NCI-H1092 treated with DMSO at 0.1 percent for 48 hours (cell line): ENCODE measurements around the gene ANO2.

ENCODE experiments used
- DNase-seq: peaks from one replicate; lab custom pipeline; 2025; lab: John Stamatoyannopoulos, UW

The ANO2 gene

DNA sequence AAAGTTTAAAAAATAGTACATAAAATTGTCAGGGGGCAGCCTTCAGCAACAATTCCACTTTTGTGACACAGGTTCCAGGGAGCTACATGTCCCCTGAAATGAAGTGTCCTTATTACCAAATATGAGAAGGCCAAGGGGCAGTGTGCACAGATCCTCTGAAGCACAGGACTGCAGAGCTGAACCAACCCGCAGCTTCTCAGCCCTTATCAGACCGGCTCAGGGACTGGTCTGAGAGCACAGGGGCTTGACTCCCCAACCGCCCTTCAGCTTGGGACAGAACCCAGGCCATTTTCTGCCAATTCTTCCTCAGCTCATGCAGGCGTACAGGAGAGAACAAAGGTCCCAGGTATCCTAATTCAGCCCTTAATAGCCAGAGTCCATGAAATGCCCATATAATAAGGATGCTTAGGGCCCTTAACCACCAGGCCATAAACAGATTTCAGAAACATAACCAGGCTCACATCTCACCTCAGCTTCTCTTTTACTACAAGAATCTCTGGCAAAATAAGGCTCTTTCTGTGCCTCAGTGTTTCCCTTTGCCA lies 221.3 kb downstream of the ANO2 start:
- no peak for DNase-seq

DNA sequence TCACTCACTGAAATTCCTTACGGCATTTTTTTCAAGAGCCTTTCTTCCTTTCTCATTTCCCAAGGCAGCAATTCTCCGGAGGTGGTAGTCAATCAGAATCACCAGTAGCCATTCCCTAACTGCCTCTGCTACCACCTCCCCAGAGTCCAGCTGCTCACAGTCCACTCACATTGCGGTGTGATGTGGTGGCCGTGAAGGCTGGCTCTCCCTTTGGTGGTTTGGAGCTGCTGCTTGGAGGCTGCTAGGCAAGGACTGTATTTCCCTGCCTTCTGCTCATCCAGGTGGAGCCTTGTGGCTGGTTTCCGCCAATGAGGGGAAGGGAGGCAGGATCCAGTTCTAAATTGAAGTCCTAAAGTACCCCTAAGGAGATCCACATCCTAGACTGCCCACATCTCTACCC lies 222.0 kb downstream of the ANO2 start:
- DNase-seq: no peak

GRCh38 chr12:5720381-5721005 lies 224.6 kb downstream of the ANO2 start:
- no peak for DNase-seq

DNA sequence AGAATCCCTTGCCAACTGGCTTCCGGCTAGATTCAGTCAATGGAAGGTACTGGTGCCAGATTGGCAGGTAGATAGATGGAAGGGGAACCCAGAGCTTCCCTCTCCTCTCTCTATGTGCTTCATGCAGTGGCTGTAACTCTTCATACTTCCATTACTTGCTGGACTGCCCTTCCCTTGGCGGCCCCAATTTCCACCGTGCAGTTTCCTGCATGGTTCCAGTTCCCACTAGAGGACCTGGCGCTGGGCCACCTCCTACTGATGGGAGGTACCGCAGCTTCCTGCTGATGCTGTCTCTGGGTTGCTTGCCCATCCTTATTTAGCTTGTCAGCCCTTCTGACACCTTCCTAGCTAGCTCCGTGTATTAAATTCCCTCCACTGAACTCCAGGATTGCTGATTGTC lies 226.4 kb downstream of the ANO2 start:
- DNase-seq: no peak

DNA sequence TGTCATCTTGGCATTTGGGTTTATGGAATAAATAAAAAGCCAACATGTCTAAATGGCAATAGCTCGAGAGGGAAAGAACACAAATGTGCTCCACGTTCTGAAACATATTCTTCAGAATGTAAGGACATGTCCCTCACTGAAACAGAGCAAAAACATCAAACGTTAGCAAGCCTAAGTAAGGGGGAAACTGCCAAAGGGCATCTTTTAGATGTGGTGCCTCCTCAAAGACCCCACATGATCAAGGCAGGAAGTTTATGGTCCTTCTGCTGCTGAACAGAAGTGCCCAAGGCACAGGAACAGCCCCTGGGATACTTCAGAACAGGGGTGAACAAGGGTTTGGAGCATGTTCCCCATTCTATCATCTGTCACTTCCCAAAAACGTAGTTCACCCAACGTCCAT lies 227.0 kb downstream of the ANO2 start:
- DNase-seq: no peak

- DNase-seq: no peak
Observed at GRCh38 chr12:5716976-5717375, 228.1 kb downstream of the ANO2 start.

GRCh38 chr12:5716201-5716600 lies 228.9 kb downstream of the ANO2 start:
- DNase-seq: no peak

GRCh38 chr12:5715021-5715420 lies 230.0 kb downstream of the ANO2 start:
- DNase-seq: no peak

DNA sequence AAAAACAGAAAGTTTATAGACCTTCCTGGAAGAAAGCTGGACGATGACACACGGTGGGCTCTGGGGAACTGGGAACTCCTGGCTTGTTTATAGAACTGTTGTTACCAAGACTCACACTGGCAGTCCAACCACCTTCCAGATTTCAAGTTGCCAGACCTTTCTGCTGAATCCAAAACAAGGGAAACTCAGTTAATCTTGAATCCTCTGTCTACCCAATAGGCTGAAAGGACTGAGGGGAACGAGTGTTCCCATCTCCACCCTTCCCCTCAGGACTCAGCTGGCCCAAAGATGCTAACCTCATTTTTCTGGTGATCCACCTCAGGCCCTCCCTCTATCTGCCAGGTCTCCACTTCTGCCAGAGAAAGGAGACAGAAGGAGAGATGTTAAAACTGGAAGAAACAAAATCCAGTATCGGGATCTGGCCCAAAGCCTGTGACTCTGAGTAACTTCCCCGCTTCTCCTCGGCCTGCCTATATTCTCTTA lies 231.4 kb downstream of the ANO2 start:
- DNase-seq: no peak

GRCh38 chr12:5710260-5710878 lies 234.7 kb downstream of the ANO2 start:
- DNase-seq: no peak

GRCh38 chr12:5708371-5708770 lies 236.7 kb downstream of the ANO2 start:
- no peak for DNase-seq

- DNase-seq: no peak
Observed at GRCh38 chr12:5706247-5706646, 238.8 kb downstream of the ANO2 start.

DNA sequence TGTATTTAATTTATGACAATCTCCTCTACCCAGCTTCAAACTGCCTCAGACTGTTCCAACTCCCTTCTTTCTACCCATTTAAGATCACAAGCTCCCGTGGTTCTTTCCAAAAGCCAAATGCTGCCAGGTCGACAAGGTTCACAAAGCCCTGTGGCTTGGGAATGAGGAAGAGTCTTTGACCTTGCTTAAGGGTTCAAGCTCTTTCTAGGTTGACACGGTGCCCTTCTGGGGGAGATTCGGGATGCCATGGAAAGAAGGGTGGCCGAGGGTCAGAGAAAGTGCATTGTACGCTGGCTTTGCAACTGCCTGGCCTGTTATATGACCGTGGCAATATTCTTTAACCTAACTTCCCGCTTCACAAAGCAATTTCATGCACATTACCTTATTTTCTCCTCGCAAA lies 239.3 kb downstream of the ANO2 start:
- DNase-seq: no peak

DNA sequence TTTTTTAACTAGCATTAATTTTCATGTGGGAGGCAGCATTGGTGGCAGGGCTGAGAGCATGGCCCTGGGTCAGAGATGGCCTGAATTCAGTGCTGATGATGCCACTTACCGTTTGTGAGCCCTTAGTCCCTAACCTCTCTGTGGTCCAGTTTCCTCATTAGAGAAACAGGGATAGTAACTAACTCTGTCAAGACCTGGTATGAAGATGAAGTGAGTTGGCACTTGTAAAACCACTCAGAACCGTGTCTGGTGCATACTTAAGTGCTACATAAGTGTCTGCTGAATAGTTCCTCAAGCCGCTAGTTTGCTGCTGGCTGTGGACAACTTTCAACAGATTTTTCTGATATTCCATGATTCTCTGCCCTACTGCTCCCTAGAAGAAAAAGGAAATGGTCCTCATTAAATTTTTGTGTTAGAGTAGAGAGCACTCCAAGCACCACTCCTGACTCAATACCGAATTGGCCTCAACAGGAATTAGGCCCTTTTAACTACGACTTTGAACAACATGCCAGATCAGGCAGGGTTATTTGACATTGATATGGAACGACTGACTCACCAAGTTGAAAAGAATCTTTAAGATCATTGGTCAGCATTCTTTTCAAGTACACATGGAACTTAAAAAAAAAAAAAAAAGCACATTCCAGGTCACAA lies 250.2 kb downstream of the ANO2 start:
- DNase-seq: no peak

DNA sequence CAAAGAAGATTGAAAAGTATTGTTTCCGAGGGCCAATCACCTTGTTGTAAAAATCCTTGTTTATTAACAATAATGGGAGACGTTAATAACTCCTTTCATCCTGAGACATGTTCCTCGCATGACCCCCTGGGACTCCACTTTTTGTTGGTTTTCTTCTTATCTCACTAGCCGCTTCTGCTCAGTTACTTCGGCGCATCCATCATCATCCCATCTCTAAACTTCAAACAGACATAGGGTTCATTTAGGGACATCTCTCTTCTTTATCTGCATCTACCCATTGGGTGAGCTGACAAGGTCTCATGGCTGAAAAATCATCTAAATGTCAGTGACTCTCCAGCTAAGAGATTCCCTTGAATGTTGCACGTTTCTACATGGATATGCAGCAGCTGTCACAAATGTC lies 252.2 kb downstream of the ANO2 start:
- no peak for DNase-seq

GRCh38 chr12:5691943-5692342 lies 253.1 kb downstream of the ANO2 start:
- DNase-seq: no peak

- DNase-seq: no peak
Observed at GRCh38 chr12:5690240-5690639, 254.8 kb downstream of the ANO2 start.

DNA sequence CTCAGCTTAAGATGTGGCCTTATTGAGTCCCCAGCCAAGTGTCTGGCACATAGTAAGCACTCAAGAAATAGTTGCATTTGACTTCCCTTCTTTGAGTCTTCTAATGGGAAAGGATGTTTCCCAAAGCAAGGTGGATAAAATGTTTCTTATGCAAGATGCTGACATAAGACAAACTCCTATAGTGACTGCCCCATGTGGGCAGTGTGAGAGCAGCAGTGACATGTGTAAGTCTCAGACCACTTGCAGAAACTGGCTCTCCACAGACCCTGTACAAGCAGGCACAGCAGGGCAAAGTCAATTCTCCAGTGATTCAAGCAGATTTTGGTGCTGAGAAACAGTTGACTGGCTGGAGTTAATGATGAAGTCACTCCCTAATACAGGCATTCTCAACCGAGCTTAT lies 255.3 kb downstream of the ANO2 start:
- no peak for DNase-seq

- DNase-seq: no peak
Observed at GRCh38 chr12:5688226-5688625, 256.8 kb downstream of the ANO2 start.

- no peak for DNase-seq
Observed at GRCh38 chr12:5685935-5686334, 259.1 kb downstream of the ANO2 start.

DNA sequence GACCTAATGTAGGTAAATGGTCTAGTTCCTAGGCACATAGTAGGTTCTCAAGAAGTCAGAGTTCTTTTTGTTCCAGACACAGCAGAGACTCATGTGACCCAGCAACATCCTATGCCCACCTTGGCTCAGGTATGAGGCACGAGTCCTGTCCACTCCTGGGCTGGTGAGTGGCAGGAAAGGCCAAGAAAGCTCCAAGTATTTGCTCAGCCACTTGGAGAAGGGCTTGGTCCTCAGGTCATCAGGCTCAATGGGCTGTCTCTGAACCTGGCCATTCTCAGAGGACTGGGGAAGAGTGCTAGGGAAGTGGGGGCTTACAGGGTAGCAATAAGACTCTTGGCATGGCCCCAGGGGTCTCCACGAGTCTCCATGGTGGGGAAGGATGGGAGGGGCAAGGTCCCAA lies 260.1 kb downstream of the ANO2 start:
- DNase-seq: no peak

GRCh38 chr12:5682581-5682980 lies 262.5 kb downstream of the ANO2 start:
- DNase-seq: no peak

GRCh38 chr12:5678176-5678575 lies 266.9 kb downstream of the ANO2 start:
- DNase-seq: no peak
